Activated naive CD4-positive, alpha-beta T cell (primary cell): ENCODE results near the gene INPP5J.

Experiments
- DNase-seq, 4 experiments: peaks; one replicate each; lab custom pipeline; 2025; lab: John Stamatoyannopoulos, UW

The INPP5J gene

DNA sequence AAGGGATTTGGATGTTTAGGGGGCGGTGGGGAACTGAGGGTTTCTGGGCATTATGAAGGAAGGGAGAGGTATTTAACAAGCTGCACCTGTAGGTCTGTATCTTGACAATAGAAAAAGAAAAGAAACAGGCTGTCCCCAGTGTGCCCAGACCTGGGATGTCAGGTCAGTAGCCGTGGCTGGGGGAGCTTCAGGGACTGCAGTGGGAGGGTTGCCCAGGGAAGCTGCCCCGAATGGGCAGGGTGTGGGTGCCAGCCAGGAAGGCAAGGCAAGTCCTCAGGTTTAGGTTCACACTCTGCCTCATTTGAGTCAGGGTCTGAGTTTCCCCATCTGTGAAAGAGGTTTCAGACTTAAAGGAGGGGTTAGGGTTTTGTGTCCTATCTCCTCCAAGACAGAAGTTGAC, 1.5 kb downstream of the INPP5J start:
- no peak for DNase-seq

GRCh38 chr22:31124811-31125465, 2.2 kb downstream of the INPP5J start:
- no peak for DNase-seq

GRCh38 chr22:31125521-31126117, 2.9 kb downstream of the INPP5J start:
- no peak for DNase-seq

DNA sequence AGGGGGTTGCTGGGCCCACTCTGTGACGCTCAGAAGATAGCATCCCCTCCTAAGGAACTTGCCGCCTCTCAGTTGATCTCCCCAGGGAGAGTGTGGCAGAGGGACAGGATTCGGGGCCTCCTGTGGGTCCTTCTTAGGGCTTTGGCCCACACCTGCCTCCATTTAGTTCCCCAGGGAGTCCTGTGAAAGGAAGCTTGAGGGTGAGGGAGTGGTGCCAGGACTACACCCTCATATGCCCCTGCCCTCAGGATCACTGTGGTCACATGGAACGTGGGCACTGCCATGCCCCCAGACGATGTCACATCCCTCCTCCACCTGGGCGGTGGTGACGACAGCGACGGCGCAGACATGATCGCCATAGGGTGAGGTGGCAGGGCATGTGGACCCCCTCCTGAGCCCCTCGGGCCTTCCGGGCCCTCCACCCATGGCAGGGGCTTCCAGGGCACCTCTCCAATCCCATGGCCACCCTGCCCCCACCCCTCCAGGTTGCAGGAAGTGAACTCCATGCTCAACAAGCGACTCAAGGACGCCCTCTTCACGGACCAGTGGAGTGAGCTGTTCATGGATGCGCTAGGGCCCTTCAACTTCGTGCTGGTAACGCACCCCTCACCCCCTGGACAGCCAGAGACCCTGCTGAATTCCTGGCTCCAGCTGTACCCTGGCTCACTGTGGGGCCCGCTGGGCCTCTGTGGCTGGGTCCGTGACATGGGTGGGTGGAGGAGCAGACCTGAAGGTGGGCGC, 3.5 kb downstream of the INPP5J start:
- DNase-seq = no peak

DNA sequence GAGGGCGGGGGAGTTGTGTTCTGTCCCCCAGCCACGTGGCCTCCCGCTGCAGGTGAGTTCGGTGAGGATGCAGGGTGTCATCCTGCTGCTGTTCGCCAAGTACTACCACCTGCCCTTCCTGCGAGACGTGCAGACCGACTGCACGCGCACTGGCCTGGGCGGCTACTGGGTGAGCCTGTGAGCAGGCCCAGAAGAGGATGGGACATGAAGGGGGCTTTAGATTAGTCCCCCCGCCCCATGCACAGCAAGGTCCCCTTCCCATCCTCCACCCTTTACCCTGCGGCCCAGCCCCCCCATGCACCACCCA, 4.1 kb downstream of the INPP5J start:
- DNase-seq = no peak

DNA sequence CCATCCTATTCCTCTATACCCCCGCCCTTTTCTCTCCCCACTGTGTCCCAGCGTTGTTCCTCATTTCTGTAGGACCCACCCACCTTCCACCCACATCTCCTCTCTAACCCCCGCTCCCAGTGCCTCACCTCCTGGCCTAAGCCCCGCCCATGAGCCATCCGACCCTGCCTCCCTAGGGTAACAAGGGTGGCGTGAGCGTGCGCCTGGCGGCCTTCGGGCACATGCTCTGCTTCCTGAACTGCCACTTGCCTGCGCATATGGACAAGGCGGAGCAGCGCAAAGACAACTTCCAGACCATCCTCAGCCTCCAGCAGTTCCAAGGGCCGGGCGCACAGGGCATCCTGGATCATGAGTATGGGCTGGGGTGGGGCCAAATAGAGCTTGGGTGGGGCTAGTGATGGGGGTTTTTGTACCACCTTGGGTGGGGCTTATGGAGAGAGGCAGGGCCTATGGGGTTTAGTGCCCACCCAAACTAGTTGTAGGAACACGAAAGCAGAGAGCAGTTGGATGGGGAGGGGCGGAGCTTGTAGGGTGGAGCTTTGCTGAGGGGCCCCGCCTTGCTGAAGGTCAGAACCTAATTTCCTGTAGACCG, 4.5 kb downstream of the INPP5J start:
- DNase-seq = no peak

GRCh38 chr22:31128156-31128555, 5.4 kb downstream of the INPP5J start:
- no peak for DNase-seq

GRCh38 chr22:31130873-31131272, 8.1 kb downstream of the INPP5J start:
- DNase-seq = no peak

DNA sequence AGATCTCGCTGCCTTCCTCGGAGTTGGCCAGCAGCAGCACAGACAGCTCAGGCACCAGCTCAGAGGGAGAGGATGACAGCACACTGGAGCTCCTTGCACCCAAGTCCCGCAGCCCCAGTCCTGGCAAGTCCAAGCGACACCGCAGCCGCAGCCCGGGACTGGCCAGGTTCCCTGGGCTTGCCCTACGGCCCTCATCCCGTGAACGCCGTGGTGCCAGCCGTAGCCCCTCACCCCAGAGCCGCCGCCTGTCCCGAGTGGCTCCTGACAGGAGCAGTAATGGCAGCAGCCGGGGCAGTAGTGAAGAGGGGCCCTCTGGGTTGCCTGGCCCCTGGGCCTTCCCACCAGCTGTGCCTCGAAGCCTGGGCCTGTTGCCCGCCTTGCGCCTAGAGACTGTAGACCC, 11.1 kb downstream of the INPP5J start:
- DNase-seq = no peak

DNA sequence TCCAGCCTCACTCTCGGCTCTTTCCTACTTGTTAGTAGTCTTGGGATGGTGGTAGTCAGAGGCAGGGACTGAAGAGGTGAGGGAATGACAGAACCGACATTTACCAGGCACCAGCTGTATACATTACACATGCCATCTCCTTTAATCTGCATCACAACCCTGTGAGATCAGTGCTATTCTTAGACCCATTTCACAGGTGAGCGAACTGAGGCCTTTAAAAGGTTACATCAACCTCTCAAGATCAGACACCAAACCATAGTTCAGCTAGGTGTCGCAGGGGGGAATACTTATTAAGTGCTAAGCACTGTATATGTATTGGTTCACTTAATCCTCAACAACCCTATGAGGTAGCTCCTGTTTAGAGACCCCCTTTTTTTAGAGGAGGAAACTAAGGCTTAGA, 11.9 kb downstream of the INPP5J start:
- no peak for DNase-seq

DNA sequence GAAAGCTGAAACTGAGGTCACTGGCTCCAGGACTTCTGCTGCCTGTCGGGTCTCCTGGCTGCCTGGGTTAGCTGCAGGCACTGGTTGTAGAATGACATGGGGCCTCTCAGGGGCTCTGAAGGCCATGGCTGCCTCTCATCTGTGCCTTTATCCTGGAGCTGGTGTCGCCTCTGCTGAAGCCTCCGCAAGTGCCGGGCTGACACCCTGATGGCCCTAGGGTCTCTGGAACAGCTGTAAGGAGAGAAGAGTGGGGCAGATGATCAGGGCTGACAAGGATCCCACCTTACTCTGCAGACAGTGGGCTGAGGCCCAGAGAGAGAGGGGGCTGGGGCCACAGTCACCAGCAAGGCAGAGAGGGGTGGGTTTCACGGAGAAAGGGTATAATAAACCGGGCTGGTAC, 12.9 kb downstream of the INPP5J start:
- no peak for DNase-seq

DNA sequence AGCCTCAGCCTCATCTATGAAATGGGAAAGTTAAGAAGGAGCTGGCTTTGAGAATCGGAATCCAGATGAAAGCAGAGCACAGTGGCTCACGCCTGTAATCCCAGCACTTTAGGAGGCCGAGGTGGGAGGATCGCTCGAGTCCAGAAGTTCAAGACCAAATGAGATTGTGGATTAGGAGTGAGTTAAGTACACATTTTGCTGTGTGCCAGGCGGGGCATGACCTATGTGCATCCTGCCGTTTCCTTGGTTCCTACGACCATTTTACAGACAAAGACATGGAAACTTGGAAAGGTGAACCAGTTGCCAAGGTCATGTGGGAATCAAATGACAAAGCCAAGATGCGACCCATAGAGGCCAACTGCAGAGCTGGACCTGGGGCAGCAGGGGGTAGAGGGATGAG, 13.4 kb downstream of the INPP5J start:
- DNase-seq = no peak

- no peak for DNase-seq
Measured at GRCh38 chr22:31136711-31137110, 13.9 kb downstream of the INPP5J start.

GRCh38 chr22:31137721-31138120, 15.0 kb downstream of the INPP5J start:
- no peak for DNase-seq

DNA sequence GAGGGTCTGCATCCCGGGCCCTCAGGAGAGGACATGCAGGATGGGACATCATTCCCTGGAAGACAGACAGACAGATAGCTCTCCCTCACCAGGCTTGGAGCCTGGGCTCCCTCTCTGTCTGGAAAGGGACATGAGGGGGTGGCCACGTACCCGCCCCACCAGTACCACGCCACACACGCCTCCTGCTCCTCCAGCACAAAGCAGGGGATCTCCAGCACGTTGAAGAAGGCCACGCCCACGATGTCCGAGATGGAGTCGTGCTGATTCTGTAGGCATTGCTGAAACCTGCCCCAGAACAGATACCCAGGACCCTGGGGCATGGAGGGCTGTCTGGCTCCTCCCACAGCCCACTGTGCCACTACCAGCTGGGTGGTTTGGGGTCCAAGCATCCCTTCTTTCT, 15.4 kb downstream of the INPP5J start:
- DNase-seq = no peak

DNA sequence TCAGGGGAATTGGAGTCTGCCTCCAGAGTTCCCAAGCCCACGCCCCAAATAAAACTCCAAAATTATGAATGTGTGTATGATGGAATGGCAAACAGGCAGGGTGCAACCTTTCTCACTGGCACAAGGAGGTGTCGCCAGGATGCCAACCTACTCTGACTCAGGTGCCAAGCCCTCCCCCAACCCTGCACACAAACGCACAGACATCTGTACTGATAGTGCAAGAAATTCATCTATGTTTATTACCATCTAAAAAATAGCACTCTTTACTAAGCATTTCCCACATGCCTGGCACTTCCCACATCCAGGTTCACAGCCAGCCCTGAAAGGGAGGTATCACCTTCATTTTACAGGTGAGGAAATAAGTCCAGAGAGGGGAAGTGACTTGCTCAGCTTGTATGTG, 16.3 kb downstream of the INPP5J start:
- no peak for DNase-seq

DNA sequence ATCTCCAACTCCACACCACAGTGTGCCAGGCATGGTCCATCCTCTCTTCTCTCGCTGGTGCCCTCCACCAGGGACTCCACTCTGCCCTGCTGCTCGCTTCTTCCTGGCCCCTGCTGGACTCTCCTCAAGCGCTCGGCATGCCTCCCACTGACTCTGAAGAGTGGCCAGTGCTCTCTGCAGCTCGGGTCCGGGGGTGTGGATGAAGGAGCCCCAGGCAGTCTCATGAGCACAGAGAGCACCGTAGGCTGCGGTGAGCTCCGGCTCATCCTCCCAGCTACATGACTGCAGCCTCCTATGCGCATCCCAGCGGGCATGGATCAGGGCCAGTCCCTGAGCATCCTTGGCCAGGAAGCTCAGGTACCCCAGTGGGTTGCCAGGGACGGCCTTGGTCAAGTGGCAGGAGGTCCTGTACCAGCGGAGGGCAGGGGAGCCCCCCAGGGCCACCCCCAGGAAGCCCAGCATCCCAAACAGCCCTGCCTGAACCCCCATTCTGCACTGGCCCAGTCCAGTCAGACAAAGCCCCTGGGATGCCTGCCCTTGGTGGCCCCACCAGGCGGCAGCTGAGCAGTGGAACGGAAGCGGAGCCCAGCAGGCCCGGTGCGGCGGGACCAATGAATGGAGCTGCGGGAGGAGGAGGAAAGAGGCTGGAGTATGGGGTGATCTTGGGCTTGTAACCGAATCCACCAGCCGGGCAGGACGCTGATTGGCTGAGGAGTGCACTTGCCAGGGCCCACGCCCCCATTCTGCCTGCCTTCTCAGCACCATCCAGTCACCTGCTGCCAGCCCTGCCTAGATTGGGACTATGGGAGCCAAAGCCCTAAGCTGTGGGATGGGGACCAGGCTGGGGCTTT, 17.3 kb downstream of the INPP5J start, which contains the start of gene PLA2G3:
Gene PLA2G3 (minus strand): TSS at position 643 of the 851 bp plus-strand sequence. CDS start 154 bp downstream, at position 489.
- no peak for DNase-seq

- no peak for DNase-seq
Measured at GRCh38 chr22:31140746-31141145, 18.0 kb downstream of the INPP5J start.

GRCh38 chr22:31141551-31141950, 18.8 kb downstream of the INPP5J start:
- DNase-seq = no peak

GRCh38 chr22:31142285-31142684, 19.5 kb downstream of the INPP5J start:
- no peak for DNase-seq

GRCh38 chr22:31143038-31143437, 20.3 kb downstream of the INPP5J start:
- DNase-seq = no peak

DNA sequence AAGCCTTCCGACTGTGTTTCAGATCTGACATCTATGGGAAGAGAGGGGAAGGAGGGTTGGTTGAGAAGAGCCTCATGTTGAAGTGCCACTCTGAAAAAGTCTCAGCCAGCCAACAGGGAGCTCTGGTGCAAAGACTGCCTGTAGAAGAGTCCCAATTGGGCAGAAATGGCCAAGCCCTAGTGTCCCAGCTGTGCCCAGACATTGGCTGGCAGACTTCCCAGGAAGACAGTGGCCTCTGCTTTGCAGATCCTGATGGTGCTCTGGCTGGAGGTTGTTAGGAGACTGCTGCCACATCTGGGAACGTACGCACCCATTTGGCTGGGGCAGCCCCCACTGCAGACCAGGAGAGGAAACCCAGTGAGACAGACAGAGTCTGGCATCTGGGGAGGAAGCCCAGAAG, 20.8 kb downstream of the INPP5J start:
- DNase-seq = no peak
